ENCODE results near the gene NME7.

Gene NME7

GRCh38 chr1:169103480-169103893 is 264.1 kb downstream of the NME7 start:
- DNase-seq: no peak

- DNase-seq: no peak
These were observed 264.6 kb downstream of the NME7 start for GRCh38 chr1:169103002-169103401.

- peak; percentile 32 for DNase-seq
These were observed 265.0 kb downstream of the NME7 start for GRCh38 chr1:169102567-169102966.

GRCh38 chr1:169100651-169101088 is 266.9 kb downstream of the NME7 start:
- no peak for DNase-seq

GRCh38 chr1:169100208-169100607 is 267.4 kb downstream of the NME7 start:
- no peak for DNase-seq

- DNase-seq: no peak
These were observed 268.0 kb downstream of the NME7 start for GRCh38 chr1:169099561-169099960.

- DNase-seq: no peak
These were observed 269.2 kb downstream of the NME7 start for GRCh38 chr1:169098380-169098779.

GRCh38 chr1:169094897-169095569 is 272.6 kb downstream of the NME7 start:
- DNase-seq: no peak

GRCh38 chr1:169092399-169092798 is 275.2 kb downstream of the NME7 start:
- DNase-seq: no peak

GRCh38 chr1:169091480-169091941 is 276.1 kb downstream of the NME7 start:
- DNase-seq: no peak

- no peak for DNase-seq
These were observed 276.7 kb downstream of the NME7 start for GRCh38 chr1:169090900-169091311.

GRCh38 chr1:169090308-169090899 is 277.2 kb downstream of the NME7 start:
- no peak for DNase-seq

GRCh38 chr1:169089776-169090175 is 277.8 kb downstream of the NME7 start:
- DNase-seq: no peak

GRCh38 chr1:169087876-169088275 is 279.7 kb downstream of the NME7 start:
- no peak for DNase-seq

GRCh38 chr1:169086603-169087455 is 280.8 kb downstream of the NME7 start:
- DNase-seq: no peak

GRCh38 chr1:169085911-169086310 is 281.7 kb downstream of the NME7 start:
- DNase-seq: no peak

All from retina (tissue), 1 donor.